H54 (cell line): ENCODE measurements around the gene CBFA2T2.
A peak's percentile ranks its signal among the peaks of the same experiment; 100 is the strongest.
"Not testable (repeated sequence)": the region's sequence is repeated elsewhere in the genome, so short reads cannot be mapped to it uniquely, and the experiment has no call there.

ENCODE experiments used
- DNase-seq: peaks from one replicate; pipeline ENCODE4 v3.0.0; 2011; ENCODE audit warnings: low spot score, mixed read lengths; ENCODE audit not compliant: insufficient read length
- FAIRE-seq: peaks from 3 replicates; lab custom pipeline; 2011; peaks lifted over from hg19 to GRCh38; lab: Jason Lieb, UNC
- POLR2A ChIP-seq: IDR thresholded peaks from 2 replicates; pipeline ENCODE4 v1.6.1; 2011; ENCODE audit warnings: low read depth, mild to moderate bottlenecking, low read length

CBFA2T2 gene

GRCh38 chr20:33559212-33559611 lies 69.3 kb downstream of the CBFA2T2 start:
- DNase-seq (no peak), FAIRE-seq (no peak)
- no peak for TF ChIP-seq POLR2A

- no peak for FAIRE-seq
- no peak for DNase-seq
- TF ChIP-seq POLR2A = no peak
These were observed 70.1 kb downstream of the CBFA2T2 start for GRCh38 chr20:33560026-33560425.

GRCh38 chr20:33561053-33561452 lies 71.2 kb downstream of the CBFA2T2 start:
- FAIRE-seq, DNase-seq: not testable (repeated sequence)

GRCh38 chr20:33561692-33562601 lies 72.1 kb downstream of the CBFA2T2 start:
- DNase-seq (peak; percentile 31), FAIRE-seq (peak; percentile 91)
- TF ChIP-seq POLR2A = no peak

GRCh38 chr20:33563788-33564187 lies 73.9 kb downstream of the CBFA2T2 start:
- DNase-seq = no peak
- TF ChIP-seq POLR2A = no peak
- FAIRE-seq = no peak

- DNase-seq (no peak), FAIRE-seq (no peak)
- TF ChIP-seq POLR2A = no peak
These were observed 77.1 kb downstream of the CBFA2T2 start for GRCh38 chr20:33566781-33567603.

GRCh38 chr20:33567949-33568348 lies 78.1 kb downstream of the CBFA2T2 start:
- DNase-seq (no peak), FAIRE-seq (no peak)
- TF ChIP-seq POLR2A = no peak

GRCh38 chr20:33568378-33568777 lies 78.5 kb downstream of the CBFA2T2 start:
- no peak for TF ChIP-seq POLR2A
- FAIRE-seq (no peak), DNase-seq (no peak)

- FAIRE-seq (no peak), DNase-seq (no peak)
- TF ChIP-seq POLR2A = no peak
These were observed 79.2 kb downstream of the CBFA2T2 start for GRCh38 chr20:33568868-33569801.

- DNase-seq = no peak
These were observed 80.0 kb downstream of the CBFA2T2 start for GRCh38 chr20:33569802-33570391.

GRCh38 chr20:33570743-33571142 lies 80.8 kb downstream of the CBFA2T2 start:
- no peak for FAIRE-seq
- no peak for DNase-seq
- TF ChIP-seq POLR2A = no peak

More at GRCh38 chr20:33569802-33570391, 80.0 kb downstream of the CBFA2T2 start:
- no peak for TF ChIP-seq POLR2A
- FAIRE-seq = no peak

- DNase-seq = not testable (repeated sequence)
- peak; percentile 23 for FAIRE-seq
These were observed 83.4 kb downstream of the CBFA2T2 start for GRCh38 chr20:33573268-33573667.

GRCh38 chr20:33575282-33575681 lies 85.4 kb downstream of the CBFA2T2 start:
- FAIRE-seq (no peak), DNase-seq (no peak)
- TF ChIP-seq POLR2A = no peak
